ENCODE data around the gene EFHC1.

GRCh38 chr6:52395969-52396368 lies 24.2 kb upstream of the EFHC1 start:
- TF ChIP-seq CTCF (conservative IDR thresholded peaks at IDR 0.05 in 1 of 2, IDR thresholded peaks at IDR 0.05 in 1 of 2; ENCODE audit: extremely low read depth in 1 of 2, insufficient read depth in 1 of 2, low read depth in 1 of 2, low read length in 2 of 2) (no peak), EZH2 (IDR thresholded peaks at IDR 0.05; ENCODE audit: borderline replicate concordance, low read length) (no peak)

All from mammary epithelial cell (primary cell).